ENCODE results near the gene PCDHB14.
"Not testable (repeated sequence)": the region's sequence is repeated elsewhere in the genome, so short reads cannot be mapped to it uniquely, and the experiment has no call there.

The PCDHB14 gene

DNA sequence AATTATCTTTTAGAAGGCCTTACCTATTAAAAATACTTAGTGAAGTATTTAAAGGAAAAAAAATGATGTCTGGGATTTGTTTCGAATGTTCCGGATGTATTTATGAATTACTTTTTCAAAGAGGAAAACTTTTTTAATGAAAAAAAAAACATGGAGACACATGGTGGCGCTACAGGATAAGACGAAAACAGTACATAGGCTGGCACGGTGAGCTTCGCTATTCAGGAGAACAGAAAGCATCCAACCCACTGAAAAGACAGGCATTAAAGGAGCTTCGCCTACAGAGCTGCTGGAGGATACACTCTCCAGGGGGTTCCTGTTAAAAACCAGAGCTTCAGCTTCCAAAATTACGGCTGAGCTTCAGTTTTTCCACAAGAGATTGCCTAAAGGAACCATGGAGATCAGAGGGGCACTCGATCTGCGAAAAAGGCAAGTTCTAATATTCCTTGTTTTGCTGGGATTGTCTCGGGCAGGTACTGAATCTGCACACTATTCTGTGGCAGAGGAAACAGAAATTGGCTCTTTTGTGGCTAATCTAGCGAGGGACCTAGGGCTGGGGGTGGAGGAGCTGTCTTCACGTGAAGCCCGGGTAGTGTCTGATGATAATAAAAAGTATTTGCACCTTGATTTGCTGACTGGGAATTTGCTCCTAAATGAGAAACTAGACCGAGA, at the start of gene PCDHB14:
PCDHB14 (plus strand) TSS at position 232 of the 672 bp plus-strand sequence; CDS start at position 395, 163 bp downstream.
- Histone ChIP-seq H3F3A (ENCODE audit: low read depth) (no peaks in the 10 kb centered on the region), H3K9ac (ENCODE audit: low read depth, low read length, poor library complexity, severe bottlenecking) (no peak within 1 kb of the TSS), H3K36me3 (ENCODE audit: insufficient read depth, low read length) (no peaks in the 10 kb centered on the region), H2AFZ (ENCODE audit: low read length) (peak within 1 kb of the TSS; percentile 68; the same call in 1 of the 2 replicates), H4K20me1 (ENCODE audit: insufficient read depth, low read length, poor library complexity, severe bottlenecking) (no peaks in the 10 kb centered on the region), H3K4me1 (ENCODE audit: insufficient read depth, low read length, poor library complexity, severe bottlenecking) (no peaks in the 10 kb centered on the region), H3K4me2 (ENCODE audit: low read depth, low read length, poor library complexity, severe bottlenecking) (peak within 1 kb of the TSS; percentile 50), H3K4me3 (ENCODE audit: low read length, poor library complexity, severe bottlenecking) (peak within 1 kb of the TSS; percentile 50), H3K79me2 (ENCODE audit: insufficient read depth, low read length) (no peaks in the 10 kb centered on the region), H3K9me3 (ENCODE audit: insufficient read depth, low read depth, low read length) (no peaks in the 10 kb centered on the region), H3K27me3 (ENCODE audit: insufficient read depth, low read length, poor library complexity, severe bottlenecking) (no peaks in the 10 kb centered on the region), H3K9me2 (replicated peaks; ENCODE audit: low read depth, low read length) (no peaks in the 10 kb centered on the region)
- TF ChIP-seq, protein P1, sequence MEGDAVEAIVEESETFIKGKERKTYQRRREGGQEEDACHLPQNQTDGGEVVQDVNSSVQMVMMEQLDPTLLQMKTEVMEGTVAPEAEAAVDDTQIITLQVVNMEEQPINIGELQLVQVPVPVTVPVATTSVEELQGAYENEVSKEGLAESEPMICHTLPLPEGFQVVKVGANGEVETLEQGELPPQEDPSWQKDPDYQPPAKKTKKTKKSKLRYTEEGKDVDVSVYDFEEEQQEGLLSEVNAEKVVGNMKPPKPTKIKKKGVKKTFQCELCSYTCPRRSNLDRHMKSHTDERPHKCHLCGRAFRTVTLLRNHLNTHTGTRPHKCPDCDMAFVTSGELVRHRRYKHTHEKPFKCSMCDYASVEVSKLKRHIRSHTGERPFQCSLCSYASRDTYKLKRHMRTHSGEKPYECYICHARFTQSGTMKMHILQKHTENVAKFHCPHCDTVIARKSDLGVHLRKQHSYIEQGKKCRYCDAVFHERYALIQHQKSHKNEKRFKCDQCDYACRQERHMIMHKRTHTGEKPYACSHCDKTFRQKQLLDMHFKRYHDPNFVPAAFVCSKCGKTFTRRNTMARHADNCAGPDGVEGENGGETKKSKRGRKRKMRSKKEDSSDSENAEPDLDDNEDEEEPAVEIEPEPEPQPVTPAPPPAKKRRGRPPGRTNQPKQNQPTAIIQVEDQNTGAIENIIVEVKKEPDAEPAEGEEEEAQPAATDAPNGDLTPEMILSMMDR (conservative IDR thresholded peaks at IDR 0.05; ENCODE audit: low read length), result peak; percentile 65
- TF ChIP-seq EZH2phosphoT487 (IDR thresholded peaks at IDR 0.05; ENCODE audit: borderline replicate concordance), result no peak

DNA sequence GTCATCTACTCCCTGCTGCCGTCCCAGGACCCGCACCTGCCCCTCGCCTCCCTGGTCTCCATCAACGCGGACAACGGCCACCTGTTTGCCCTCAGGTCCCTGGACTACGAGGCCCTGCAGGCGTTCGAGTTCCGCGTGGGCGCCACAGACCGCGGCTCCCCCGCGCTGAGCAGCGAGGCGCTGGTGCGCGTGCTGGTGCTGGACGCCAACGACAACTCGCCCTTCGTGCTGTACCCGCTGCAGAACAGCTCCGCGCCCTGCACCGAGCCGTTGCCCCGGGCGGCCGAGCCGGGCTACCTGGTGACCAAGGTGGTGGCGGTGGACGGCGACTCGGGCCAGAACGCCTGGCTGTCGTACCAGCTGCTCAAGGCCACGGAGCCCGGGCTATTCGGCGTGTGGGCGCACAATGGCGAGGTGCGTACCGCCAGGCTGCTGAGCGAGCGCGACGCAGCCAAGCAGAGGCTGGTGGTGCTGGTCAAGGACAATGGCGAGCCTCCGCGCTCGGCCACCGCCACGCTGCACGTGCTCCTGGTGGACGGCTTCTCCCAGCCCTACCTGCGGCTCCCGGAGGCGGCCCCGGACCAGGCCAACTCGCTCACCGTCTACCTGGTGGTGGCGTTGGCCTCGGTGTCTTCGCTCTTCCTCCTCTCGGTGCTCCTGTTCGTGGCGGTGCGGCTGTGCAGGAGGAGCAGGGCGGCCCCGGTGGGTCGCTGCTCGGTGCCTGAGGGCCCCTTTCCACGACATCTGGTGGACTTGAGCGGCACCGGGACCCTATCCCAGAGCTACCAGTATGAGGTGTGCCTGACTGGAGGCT, 48.6 kb upstream of the PCDHB14 start:
- H3K36me3 ChIP-seq (ENCODE audit: insufficient read depth, low read length); H3K4me1 ChIP-seq (ENCODE audit: insufficient read depth, low read length, poor library complexity, severe bottlenecking); H3F3A ChIP-seq (ENCODE audit: low read depth); H3K9me3 ChIP-seq (ENCODE audit: insufficient read depth, low read depth, low read length); H3K27me3 ChIP-seq (ENCODE audit: insufficient read depth, low read length, poor library complexity, severe bottlenecking); H3K9ac ChIP-seq (ENCODE audit: low read depth, low read length, poor library complexity, severe bottlenecking); H3K9me2 ChIP-seq (replicated peaks; ENCODE audit: low read depth, low read length); H2AFZ ChIP-seq (ENCODE audit: low read length); H3K4me2 ChIP-seq (ENCODE audit: low read depth, low read length, poor library complexity, severe bottlenecking); H4K20me1 ChIP-seq (ENCODE audit: insufficient read depth, low read length, poor library complexity, severe bottlenecking); H3K79me2 ChIP-seq (ENCODE audit: insufficient read depth, low read length); H3K4me3 ChIP-seq (ENCODE audit: low read length, poor library complexity, severe bottlenecking): not testable (repeated sequence)

DNA sequence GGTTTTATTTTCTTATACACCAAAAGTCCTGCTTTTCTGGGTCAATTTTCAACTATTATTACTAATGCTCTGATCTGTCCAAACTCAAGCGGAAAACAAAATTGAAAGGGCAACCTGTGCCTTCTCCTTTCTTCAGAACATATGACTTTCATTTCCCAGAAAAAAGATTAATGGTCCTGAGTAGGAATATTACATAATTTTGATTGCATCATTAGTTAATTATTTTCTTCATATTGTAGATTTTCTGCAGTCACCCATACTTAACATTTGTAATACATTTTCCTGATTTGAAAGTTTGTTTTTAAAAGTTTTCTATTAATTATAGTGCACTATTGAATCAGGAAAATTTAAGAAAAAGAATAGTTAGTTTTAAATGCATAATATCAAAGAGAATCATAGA, 47.2 kb upstream of the PCDHB14 start:
- H3K9ac ChIP-seq (ENCODE audit: low read depth, low read length, poor library complexity, severe bottlenecking), result no peak overlapping the region
- H2AFZ ChIP-seq (ENCODE audit: low read length), result no peak overlapping the region
- no peaks in the 10 kb centered on the region for H3K4me1 ChIP-seq (ENCODE audit: insufficient read depth, low read length, poor library complexity, severe bottlenecking)
- H3K9me2 ChIP-seq (replicated peaks; ENCODE audit: low read depth, low read length), result no peaks in the 10 kb centered on the region
- H3K4me3 ChIP-seq (ENCODE audit: low read length, poor library complexity, severe bottlenecking), result no peak overlapping the region
- H4K20me1 ChIP-seq (ENCODE audit: insufficient read depth, low read length, poor library complexity, severe bottlenecking), result no peaks in the 10 kb centered on the region
- H3K36me3 ChIP-seq (ENCODE audit: insufficient read depth, low read length), result no peaks in the 10 kb centered on the region
- no peaks in the 10 kb centered on the region for H3K79me2 ChIP-seq (ENCODE audit: insufficient read depth, low read length)
- H3K9me3 ChIP-seq (ENCODE audit: insufficient read depth, low read depth, low read length), result no peaks in the 10 kb centered on the region
- H3K27me3 ChIP-seq (ENCODE audit: insufficient read depth, low read length, poor library complexity, severe bottlenecking), result no peaks in the 10 kb centered on the region
- H3F3A ChIP-seq (ENCODE audit: low read depth), result no peaks in the 10 kb centered on the region
- TF ChIP-seq EZH2phosphoT487 (IDR thresholded peaks at IDR 0.05; ENCODE audit: borderline replicate concordance), result no peak
- TF ChIP-seq, protein P1 (conservative IDR thresholded peaks at IDR 0.05; ENCODE audit: low read length), result no peak
- no peak overlapping the region for H3K4me2 ChIP-seq (ENCODE audit: low read depth, low read length, poor library complexity, severe bottlenecking)

DNA sequence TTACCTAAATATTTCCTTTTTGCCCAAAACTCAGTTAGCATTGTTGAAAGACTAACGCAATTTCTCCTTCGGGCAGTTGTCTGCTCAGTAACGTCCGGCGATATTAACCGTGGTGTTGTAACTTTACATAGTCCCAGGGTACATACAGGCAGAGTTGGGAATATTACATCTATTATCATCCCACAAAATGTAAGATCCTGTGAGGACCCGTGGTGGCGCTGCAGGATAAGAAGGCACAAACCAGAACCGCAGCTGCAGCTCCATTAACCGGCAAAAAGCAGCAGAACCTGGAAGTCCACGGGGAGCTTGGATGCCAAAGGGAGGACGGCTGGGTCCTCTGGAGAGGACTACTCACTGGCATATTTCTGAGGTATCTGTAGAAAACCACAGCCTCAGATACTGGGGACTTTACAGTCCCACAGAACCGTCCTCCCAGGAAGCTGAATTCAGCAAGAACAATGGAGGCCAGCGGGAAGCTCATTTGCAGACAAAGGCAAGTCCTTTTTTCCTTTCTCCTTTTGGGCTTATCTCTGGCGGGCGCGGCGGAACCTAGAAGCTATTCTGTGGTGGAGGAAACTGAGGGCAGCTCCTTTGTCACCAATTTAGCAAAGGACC, 45.5 kb upstream of the PCDHB14 start, which contains the start of gene PCDHB8:
PCDHB8 (plus strand) TSS at position 214 of the 615 bp plus-strand sequence; CDS start at position 459, 245 bp downstream.
- not testable (repeated sequence) for H3K4me3 ChIP-seq (ENCODE audit: low read length, poor library complexity, severe bottlenecking)

DNA sequence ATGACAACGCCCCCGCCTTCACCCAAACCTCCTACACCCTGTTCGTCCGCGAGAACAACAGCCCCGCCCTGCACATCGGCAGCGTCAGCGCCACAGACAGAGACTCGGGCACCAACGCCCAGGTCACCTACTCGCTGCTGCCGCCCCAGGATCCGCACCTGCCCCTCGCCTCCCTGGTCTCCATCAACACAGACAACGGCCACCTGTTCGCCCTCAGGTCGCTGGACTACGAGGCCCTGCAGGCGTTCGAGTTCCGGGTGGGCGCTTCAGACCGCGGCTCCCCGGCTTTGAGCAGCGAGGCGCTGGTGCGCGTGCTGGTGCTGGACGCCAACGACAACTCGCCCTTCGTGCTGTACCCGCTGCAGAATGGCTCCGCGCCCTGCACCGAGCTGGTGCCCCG, 43.8 kb upstream of the PCDHB14 start:
- not testable (repeated sequence) for H3K9ac ChIP-seq (ENCODE audit: low read depth, low read length, poor library complexity, severe bottlenecking); H3K27me3 ChIP-seq (ENCODE audit: insufficient read depth, low read length, poor library complexity, severe bottlenecking)

More for the DNA sequence above, 45.5 kb upstream of the PCDHB14 start, which contains the start of gene PCDHB8:
- H3K27me3 ChIP-seq (ENCODE audit: insufficient read depth, low read length, poor library complexity, severe bottlenecking); H3K79me2 ChIP-seq (ENCODE audit: insufficient read depth, low read length); H2AFZ ChIP-seq (ENCODE audit: low read length); H4K20me1 ChIP-seq (ENCODE audit: insufficient read depth, low read length, poor library complexity, severe bottlenecking); H3K36me3 ChIP-seq (ENCODE audit: insufficient read depth, low read length); H3K9ac ChIP-seq (ENCODE audit: low read depth, low read length, poor library complexity, severe bottlenecking); H3K9me3 ChIP-seq (ENCODE audit: insufficient read depth, low read depth, low read length); H3K4me2 ChIP-seq (ENCODE audit: low read depth, low read length, poor library complexity, severe bottlenecking); H3K9me2 ChIP-seq (replicated peaks; ENCODE audit: low read depth, low read length); H3K4me1 ChIP-seq (ENCODE audit: insufficient read depth, low read length, poor library complexity, severe bottlenecking); H3F3A ChIP-seq (ENCODE audit: low read depth): not testable (repeated sequence)

More for the DNA sequence above, 43.8 kb upstream of the PCDHB14 start:
- H3K4me3 ChIP-seq (ENCODE audit: low read length, poor library complexity, severe bottlenecking); H4K20me1 ChIP-seq (ENCODE audit: insufficient read depth, low read length, poor library complexity, severe bottlenecking); H3F3A ChIP-seq (ENCODE audit: low read depth); H3K4me1 ChIP-seq (ENCODE audit: insufficient read depth, low read length, poor library complexity, severe bottlenecking); H3K36me3 ChIP-seq (ENCODE audit: insufficient read depth, low read length); H3K79me2 ChIP-seq (ENCODE audit: insufficient read depth, low read length); H3K9me2 ChIP-seq (replicated peaks; ENCODE audit: low read depth, low read length); H3K9me3 ChIP-seq (ENCODE audit: insufficient read depth, low read depth, low read length); H3K4me2 ChIP-seq (ENCODE audit: low read depth, low read length, poor library complexity, severe bottlenecking); H2AFZ ChIP-seq (ENCODE audit: low read length): not testable (repeated sequence)
